Measurements from ENCODE around the gene HACD4.

- TF ChIP-seq NR0B2 (CRISPR knock-in tag; IDR thresholded peaks at IDR 0.05) (no peak), GABPA (IDR thresholded peaks at IDR 0.05; ENCODE audit: low read depth, low read length) (no peak), GABPA (CRISPR knock-in tag; IDR thresholded peaks at IDR 0.05; ENCODE audit: low read depth) (no peak), ZNF878 (CRISPR knock-in tag; IDR thresholded peaks at IDR 0.05) (no peak), ZNF143 (CRISPR knock-in tag; IDR thresholded peaks at IDR 0.05) (no peak), ZNF362 (CRISPR knock-in tag; IDR thresholded peaks at IDR 0.05; ENCODE audit: borderline replicate concordance) (no peak), ZNF879 (CRISPR knock-in tag; IDR thresholded peaks at IDR 0.05) (no peak)
These were observed 35.8 kb downstream of the HACD4 start for GRCh38 chr9:20995616-20996015.
